ENCODE results near the gene ADARB1.

The ADARB1 gene

DNA sequence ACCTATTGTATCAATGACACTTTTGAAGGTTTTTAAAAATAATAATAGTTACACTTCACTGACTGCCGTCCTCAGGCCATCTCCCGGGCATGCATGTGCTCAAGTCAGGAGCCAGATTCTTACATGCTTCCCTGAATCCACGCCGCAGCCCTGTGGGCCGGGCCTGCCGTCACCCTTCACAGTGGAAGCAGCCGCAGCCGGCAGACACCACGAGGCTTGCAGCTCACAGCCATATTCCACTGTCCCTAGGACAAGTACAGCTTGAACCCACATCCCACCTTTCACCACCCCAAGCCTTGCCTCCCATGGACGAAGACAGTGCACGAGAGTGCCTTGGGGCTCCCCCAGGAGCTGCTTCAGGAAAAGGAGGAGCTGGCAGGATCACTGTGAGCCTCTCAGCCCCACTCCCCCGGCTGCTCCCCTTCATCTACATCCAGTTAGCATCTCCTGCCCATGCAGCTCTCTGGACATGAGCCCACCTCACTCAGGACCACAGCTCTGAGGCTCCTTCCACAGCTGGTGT lies 136.1 kb downstream of the ADARB1 start:
- TF ChIP-seq, protein P1, sequence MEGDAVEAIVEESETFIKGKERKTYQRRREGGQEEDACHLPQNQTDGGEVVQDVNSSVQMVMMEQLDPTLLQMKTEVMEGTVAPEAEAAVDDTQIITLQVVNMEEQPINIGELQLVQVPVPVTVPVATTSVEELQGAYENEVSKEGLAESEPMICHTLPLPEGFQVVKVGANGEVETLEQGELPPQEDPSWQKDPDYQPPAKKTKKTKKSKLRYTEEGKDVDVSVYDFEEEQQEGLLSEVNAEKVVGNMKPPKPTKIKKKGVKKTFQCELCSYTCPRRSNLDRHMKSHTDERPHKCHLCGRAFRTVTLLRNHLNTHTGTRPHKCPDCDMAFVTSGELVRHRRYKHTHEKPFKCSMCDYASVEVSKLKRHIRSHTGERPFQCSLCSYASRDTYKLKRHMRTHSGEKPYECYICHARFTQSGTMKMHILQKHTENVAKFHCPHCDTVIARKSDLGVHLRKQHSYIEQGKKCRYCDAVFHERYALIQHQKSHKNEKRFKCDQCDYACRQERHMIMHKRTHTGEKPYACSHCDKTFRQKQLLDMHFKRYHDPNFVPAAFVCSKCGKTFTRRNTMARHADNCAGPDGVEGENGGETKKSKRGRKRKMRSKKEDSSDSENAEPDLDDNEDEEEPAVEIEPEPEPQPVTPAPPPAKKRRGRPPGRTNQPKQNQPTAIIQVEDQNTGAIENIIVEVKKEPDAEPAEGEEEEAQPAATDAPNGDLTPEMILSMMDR (IDR thresholded peaks at IDR 0.05; ENCODE audit: borderline replicate concordance, insufficient read depth, low read depth, low read length), result no peak
- H3K4me3 ChIP-seq (ENCODE audit: low read depth, low read length), result no peak overlapping the region

DNA sequence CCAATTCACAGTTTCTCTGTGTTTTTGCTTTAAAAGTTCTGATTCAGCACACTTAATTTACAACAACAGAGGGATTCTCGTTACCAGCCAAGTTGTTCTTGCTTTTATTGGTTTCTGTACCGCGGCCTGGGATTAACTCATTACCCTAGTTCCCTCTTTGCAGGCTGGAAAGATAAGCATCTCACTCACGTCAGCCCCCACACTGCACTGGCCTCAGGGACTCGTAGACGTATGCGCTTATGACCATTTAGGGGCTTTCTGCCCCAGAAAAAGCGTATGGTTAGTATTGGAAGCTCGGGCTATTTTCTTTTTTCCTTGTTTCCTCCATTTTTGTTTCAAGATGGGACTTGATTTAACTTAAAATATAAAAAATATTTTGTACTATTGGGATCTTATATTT lies 137.3 kb downstream of the ADARB1 start:
- no peak overlapping the region for H3K4me3 ChIP-seq (ENCODE audit: low read depth, low read length)
- TF ChIP-seq, protein P1 (IDR thresholded peaks at IDR 0.05; ENCODE audit: borderline replicate concordance, insufficient read depth, low read depth, low read length), result no peak

DNA sequence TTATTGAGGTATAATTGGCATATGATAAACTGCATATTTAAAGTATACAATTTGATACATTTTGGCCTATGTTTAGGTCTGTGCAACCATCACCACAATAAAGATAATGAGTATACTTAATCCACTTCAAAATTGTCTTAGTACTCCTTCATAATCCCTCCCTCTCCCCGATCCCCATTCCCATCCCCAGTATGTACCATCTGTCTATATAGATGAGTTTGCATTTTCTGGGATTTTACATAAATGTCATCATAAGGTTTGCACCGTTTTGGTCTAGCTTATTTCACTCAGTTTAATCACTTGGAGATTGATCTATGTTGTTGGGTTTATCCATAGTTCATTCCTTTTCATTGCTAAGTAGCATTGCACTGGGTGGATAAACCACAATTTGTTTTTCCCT lies 139.0 kb downstream of the ADARB1 start:
- H3K4me3 ChIP-seq (ENCODE audit: low read depth, low read length), result no peak overlapping the region
- TF ChIP-seq, protein P1 (IDR thresholded peaks at IDR 0.05; ENCODE audit: borderline replicate concordance, insufficient read depth, low read depth, low read length), result no peak

DNA sequence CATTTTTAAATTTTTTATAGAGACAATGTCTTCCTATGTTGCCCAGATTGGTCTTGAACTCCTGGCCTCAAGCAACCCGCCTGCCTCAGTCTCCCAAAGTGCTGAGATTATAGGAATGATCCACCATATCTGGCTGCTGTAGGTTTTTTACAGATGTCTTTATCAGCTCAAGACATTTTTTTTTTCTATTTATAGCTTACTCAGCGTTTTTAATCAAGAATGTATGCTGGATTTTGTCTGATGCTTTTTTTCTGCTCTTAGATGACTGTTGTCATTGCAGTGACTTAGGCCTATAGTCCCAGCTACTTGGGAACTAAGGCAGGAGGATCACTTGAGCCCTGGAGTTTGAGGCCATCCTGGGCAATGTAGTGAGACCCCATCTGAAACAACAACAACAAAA lies 140.8 kb downstream of the ADARB1 start:
- TF ChIP-seq, protein P1 (IDR thresholded peaks at IDR 0.05; ENCODE audit: borderline replicate concordance, insufficient read depth, low read depth, low read length), result no peak
- no peak overlapping the region for H3K4me3 ChIP-seq (ENCODE audit: low read depth, low read length)

DNA sequence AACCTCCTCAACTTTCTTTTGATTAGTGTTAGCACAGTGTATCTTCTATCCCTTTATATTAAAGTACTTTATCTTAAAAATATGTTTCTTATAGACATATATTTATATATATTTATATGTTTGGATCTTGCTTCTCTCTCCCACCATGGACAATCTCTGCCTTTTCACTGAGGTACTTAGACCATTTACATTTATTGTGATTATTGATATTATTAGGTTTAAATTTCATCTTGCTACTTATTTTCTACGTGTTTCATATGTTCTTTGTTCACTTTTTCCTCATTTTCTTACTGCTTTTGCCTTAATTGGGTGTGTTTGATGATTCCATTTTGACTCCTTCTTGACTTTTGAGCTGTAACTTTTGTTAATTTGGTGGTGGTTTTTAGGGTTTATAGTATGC lies 142.6 kb downstream of the ADARB1 start:
- H3K4me3 ChIP-seq (ENCODE audit: low read depth, low read length), result no peak overlapping the region

DNA sequence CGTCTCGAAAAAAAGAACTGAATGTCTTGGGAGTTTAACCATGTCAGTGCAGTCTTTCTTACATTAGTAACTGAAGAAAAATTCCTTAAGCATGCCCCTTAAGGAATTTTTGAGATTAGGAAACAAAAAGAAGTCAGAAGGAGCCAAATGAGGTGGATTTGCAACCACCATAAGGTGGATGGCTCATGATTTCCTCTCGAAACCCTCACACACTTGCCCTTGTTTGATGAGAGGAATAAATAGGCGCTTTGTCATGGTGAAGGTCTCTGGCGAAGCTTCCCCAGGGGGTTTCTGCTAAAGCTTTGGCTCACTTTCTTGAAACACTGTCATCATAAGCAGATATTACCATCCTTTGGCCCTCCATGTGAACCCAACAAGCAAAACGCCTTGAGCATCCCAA lies 145.1 kb downstream of the ADARB1 start:
- H3K4me3 ChIP-seq (ENCODE audit: low read depth, low read length), result no peak overlapping the region
- TF ChIP-seq, protein P1 (IDR thresholded peaks at IDR 0.05; ENCODE audit: borderline replicate concordance, insufficient read depth, low read depth, low read length), result no peak

More for the DNA sequence above, 142.6 kb downstream of the ADARB1 start:
- TF ChIP-seq, protein P1 (IDR thresholded peaks at IDR 0.05; ENCODE audit: borderline replicate concordance, insufficient read depth, low read depth, low read length), result no peak

DNA sequence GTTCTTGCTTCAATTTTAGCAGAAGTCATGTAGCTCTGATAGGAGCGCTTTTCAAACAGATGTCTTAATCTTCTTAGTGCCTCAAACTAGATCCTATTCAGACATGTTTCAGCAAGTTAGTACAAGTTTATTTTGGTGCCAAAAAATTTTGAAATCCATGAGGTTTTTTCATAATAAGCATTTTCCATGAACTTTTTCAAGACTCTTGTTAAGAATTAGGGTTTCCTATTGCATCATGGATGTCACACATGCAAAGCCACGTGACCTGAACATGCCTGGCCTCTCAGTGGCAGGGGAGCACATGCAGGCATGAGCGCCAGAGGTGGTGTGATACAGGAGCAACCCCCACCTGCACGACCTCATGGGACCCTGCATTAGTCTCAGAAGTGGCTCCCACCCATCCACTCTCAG lies 145.7 kb downstream of the ADARB1 start:
- H3K4me3 ChIP-seq (ENCODE audit: low read depth, low read length), result no peak overlapping the region
- TF ChIP-seq, protein P1 (IDR thresholded peaks at IDR 0.05; ENCODE audit: borderline replicate concordance, insufficient read depth, low read depth, low read length), result no peak

All from GM12875 (cell line).